Measurements from ENCODE around the gene VPREB1.
"Not testable (repeated sequence)": the region's sequence is repeated elsewhere in the genome, so short reads cannot be mapped to it uniquely, and the experiment has no call there.

The VPREB1 gene

DNA sequence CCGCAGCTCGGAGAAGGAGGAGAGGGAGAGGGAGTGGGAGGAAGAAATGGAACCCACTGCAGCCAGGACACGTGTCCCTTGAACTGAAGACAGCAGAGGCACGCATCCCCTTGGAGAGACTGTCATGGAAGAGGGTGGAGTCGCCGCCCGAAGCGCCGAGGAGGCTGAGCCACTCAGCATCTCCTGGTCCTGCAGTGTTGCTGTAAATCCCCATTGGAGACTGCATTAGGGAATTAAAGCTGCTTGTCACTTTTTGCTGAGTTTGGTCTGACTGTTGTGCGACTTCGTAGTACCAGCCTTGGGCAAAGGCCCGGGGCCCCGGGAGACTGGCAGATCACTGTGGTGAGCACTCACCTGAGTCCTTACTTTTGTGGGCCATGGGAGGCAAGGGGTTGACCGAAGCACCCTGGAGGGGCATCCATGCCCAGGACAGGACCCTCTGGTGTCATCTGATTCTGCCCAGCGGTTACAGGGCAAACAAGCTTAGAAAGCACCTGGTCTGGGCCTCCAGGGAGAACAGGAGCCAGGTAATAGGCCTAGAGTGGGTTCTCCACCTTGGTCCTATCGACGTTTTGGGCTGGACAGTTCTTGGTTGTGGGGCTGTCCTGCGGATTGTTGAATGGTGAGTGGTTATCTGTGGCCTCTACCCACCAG lies 797 bp downstream of the VPREB1 start:
- Histone ChIP-seq H3K4me1 (ENCODE audit: low read length) (no peaks in the 10 kb centered on the region), H3K4me2 (ENCODE audit: low read length) (no peak overlapping the region), H2AFZ (ENCODE audit: low read depth, low read length) (no peak overlapping the region), H3K27me3 (ENCODE audit: low read depth, low read length) (peaks cover 24% of the 10 kb centered on the region), H3K4me3 (ENCODE audit: low read length) (no peak overlapping the region), H3K9me3 (ENCODE audit: insufficient read depth, low read length) (no peaks in the 10 kb centered on the region), H3K9ac (ENCODE audit: low read length) (no peak overlapping the region), H3K27ac (ENCODE audit: low read length) (no peak overlapping the region), H3K36me3 (replicated peaks; ENCODE audit: low read depth, low read length) (no peaks in the 10 kb centered on the region), H3K79me2 (ENCODE audit: low read length) (no peaks in the 10 kb centered on the region), H4K20me1 (ENCODE audit: insufficient read depth, low read length) (no peaks in the 10 kb centered on the region)
- no peak for TF ChIP-seq EZH2phosphoT487 (IDR thresholded peaks at IDR 0.05; ENCODE audit: low read depth)
- TF ChIP-seq, protein P1, sequence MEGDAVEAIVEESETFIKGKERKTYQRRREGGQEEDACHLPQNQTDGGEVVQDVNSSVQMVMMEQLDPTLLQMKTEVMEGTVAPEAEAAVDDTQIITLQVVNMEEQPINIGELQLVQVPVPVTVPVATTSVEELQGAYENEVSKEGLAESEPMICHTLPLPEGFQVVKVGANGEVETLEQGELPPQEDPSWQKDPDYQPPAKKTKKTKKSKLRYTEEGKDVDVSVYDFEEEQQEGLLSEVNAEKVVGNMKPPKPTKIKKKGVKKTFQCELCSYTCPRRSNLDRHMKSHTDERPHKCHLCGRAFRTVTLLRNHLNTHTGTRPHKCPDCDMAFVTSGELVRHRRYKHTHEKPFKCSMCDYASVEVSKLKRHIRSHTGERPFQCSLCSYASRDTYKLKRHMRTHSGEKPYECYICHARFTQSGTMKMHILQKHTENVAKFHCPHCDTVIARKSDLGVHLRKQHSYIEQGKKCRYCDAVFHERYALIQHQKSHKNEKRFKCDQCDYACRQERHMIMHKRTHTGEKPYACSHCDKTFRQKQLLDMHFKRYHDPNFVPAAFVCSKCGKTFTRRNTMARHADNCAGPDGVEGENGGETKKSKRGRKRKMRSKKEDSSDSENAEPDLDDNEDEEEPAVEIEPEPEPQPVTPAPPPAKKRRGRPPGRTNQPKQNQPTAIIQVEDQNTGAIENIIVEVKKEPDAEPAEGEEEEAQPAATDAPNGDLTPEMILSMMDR (IDR thresholded peaks at IDR 0.05; ENCODE audit: low read depth, low read length) = no peak

DNA sequence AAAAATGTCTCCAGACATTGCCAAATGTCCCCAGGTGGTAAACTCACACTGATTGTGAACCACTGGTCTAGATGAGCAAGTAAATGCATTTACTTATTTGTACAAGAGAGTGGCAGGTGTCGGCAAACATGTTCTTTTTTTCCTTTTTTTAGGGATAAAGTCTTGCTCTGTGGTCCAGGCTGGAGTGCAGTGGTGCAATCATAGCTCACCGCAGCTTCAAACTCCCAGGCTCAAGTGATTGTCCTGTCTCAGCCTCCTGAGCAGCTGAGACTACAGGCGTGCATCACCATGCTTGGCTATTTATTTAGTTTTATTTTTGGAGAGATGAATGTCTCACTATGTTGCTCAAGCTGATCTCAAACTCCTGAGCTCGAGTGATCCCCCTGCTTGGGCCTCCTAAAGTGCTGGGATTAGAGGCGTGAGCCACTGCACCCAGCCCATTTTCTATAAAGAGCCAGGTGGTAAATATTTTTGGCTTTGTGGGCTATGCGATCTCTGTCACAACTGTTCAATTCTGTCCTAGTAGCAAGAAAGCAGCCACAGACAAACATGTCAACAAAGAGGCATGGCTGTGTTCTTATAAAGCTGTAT lies 1.4 kb downstream of the VPREB1 start:
- Histone ChIP-seq H3K36me3 (replicated peaks; ENCODE audit: low read depth, low read length) (no peaks in the 10 kb centered on the region), H3K27ac (ENCODE audit: low read length) (no peak overlapping the region), H3K4me2 (ENCODE audit: low read length) (no peak overlapping the region), H2AFZ (ENCODE audit: low read depth, low read length) (no peak overlapping the region), H3K4me1 (ENCODE audit: low read length) (no peaks in the 10 kb centered on the region), H3K4me3 (ENCODE audit: low read length) (no peak overlapping the region), H3K9ac (ENCODE audit: low read length) (no peak overlapping the region), H3K9me3 (ENCODE audit: insufficient read depth, low read length) (no peaks in the 10 kb centered on the region), H3K79me2 (ENCODE audit: low read length) (no peaks in the 10 kb centered on the region), H4K20me1 (ENCODE audit: insufficient read depth, low read length) (no peaks in the 10 kb centered on the region), H3K27me3 (ENCODE audit: low read depth, low read length) (peaks cover 24% of the 10 kb centered on the region)
- TF ChIP-seq, protein P1 (IDR thresholded peaks at IDR 0.05; ENCODE audit: low read depth, low read length) = no peak
- TF ChIP-seq EZH2phosphoT487 (IDR thresholded peaks at IDR 0.05; ENCODE audit: low read depth) = no peak

DNA sequence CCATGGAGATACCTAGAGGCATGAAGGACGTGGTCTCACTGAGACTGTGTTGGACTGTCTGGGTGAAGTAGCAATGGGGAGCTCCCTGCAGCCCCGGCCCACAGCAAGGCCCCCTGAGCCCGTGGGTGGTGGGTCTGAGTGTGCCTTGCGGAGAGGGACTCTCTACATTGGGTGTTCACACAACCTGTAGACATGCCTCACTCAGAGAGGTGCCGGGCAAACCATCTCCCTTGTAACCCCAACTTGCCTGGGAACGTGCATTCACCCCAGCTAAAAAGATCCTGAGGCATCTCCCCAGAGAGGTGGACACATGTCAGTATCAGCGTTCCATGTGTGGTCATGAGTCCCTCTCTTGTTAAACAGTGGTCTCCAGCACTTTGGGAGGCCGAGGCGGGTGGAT lies 2.1 kb downstream of the VPREB1 start:
- no peaks in the 10 kb centered on the region for H3K9me3 ChIP-seq (ENCODE audit: insufficient read depth, low read length)
- no peak overlapping the region for H2AFZ ChIP-seq (ENCODE audit: low read depth, low read length)
- H3K36me3 ChIP-seq (replicated peaks; ENCODE audit: low read depth, low read length) = no peaks in the 10 kb centered on the region
- no peak overlapping the region for H3K4me3 ChIP-seq (ENCODE audit: low read length)
- H3K4me2 ChIP-seq (ENCODE audit: low read length) = no peak overlapping the region
- no peaks in the 10 kb centered on the region for H3K4me1 ChIP-seq (ENCODE audit: low read length)
- H3K27me3 ChIP-seq (ENCODE audit: low read depth, low read length) = peaks cover 24% of the 10 kb centered on the region
- TF ChIP-seq EZH2phosphoT487 (IDR thresholded peaks at IDR 0.05; ENCODE audit: low read depth) = no peak
- TF ChIP-seq, protein P1 (IDR thresholded peaks at IDR 0.05; ENCODE audit: low read depth, low read length) = no peak
- no peak overlapping the region for H3K27ac ChIP-seq (ENCODE audit: low read length)
- H3K9ac ChIP-seq (ENCODE audit: low read length) = no peak overlapping the region
- no peaks in the 10 kb centered on the region for H4K20me1 ChIP-seq (ENCODE audit: insufficient read depth, low read length)
- H3K79me2 ChIP-seq (ENCODE audit: low read length) = no peaks in the 10 kb centered on the region

DNA sequence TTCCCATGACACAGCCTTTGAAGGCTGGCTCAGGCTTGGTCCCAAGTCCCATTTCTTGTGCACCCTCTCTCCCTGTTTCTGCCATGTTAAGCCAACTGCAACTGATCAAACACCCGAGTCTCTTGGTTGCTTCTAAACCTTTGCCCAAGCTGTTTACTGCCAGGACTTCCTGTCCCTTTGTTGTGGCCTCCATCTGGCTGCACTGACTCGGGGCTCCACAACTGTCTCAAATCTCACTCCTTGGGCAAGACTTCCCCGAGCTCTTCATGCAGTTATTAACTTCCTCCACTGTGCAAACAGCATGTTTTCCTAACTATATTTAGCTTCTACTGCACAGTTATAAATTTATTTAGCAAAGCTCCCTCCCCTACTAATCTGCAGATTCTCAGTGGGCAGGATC lies 4.3 kb downstream of the VPREB1 start:
- H4K20me1 ChIP-seq (ENCODE audit: insufficient read depth, low read length) = no peaks in the 10 kb centered on the region
- H3K9ac ChIP-seq (ENCODE audit: low read length) = no peak overlapping the region
- no peak for TF ChIP-seq EZH2phosphoT487 (IDR thresholded peaks at IDR 0.05; ENCODE audit: low read depth)
- TF ChIP-seq, protein P1 (IDR thresholded peaks at IDR 0.05; ENCODE audit: low read depth, low read length) = no peak
- peaks cover 18% of the 10 kb centered on the region for H3K27me3 ChIP-seq (ENCODE audit: low read depth, low read length)
- no peaks in the 10 kb centered on the region for H3K36me3 ChIP-seq (replicated peaks; ENCODE audit: low read depth, low read length)
- no peaks in the 10 kb centered on the region for H3K79me2 ChIP-seq (ENCODE audit: low read length)
- no peaks in the 10 kb centered on the region for H3K9me3 ChIP-seq (ENCODE audit: insufficient read depth, low read length)
- no peak overlapping the region for H2AFZ ChIP-seq (ENCODE audit: low read depth, low read length)
- H3K4me2 ChIP-seq (ENCODE audit: low read length) = no peak overlapping the region
- no peak overlapping the region for H3K4me3 ChIP-seq (ENCODE audit: low read length)
- no peaks in the 10 kb centered on the region for H3K4me1 ChIP-seq (ENCODE audit: low read length)
- H3K27ac ChIP-seq (ENCODE audit: low read length) = no peak overlapping the region

DNA sequence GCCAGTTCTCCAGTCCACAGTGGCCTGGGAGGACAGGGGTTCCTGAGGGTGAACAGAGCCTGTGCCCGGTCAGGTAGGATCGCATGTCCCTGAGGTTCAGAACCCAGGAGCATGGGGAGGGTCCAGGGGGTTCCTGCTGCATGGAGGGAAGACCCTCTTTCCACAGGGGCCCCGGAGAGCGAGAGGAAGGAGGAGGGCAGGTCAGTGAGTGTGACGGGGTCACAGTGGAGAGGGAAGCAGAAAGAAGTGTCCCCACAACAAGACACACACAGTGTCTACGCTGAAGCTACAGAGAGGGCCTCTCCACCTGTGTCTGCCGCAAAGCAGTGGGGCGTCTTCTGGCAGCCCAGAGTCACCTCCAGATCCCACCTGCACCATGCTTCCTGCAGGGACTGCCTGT lies 6.1 kb downstream of the VPREB1 start:
- not testable (repeated sequence) for H3K4me1 ChIP-seq (ENCODE audit: low read length); H3K4me3 ChIP-seq (ENCODE audit: low read length); H3K27ac ChIP-seq (ENCODE audit: low read length); H4K20me1 ChIP-seq (ENCODE audit: insufficient read depth, low read length); H3K27me3 ChIP-seq (ENCODE audit: low read depth, low read length); H3K9me3 ChIP-seq (ENCODE audit: insufficient read depth, low read length); H2AFZ ChIP-seq (ENCODE audit: low read depth, low read length); H3K9ac ChIP-seq (ENCODE audit: low read length); H3K4me2 ChIP-seq (ENCODE audit: low read length); H3K36me3 ChIP-seq (replicated peaks; ENCODE audit: low read depth, low read length); H3K79me2 ChIP-seq (ENCODE audit: low read length)

DNA sequence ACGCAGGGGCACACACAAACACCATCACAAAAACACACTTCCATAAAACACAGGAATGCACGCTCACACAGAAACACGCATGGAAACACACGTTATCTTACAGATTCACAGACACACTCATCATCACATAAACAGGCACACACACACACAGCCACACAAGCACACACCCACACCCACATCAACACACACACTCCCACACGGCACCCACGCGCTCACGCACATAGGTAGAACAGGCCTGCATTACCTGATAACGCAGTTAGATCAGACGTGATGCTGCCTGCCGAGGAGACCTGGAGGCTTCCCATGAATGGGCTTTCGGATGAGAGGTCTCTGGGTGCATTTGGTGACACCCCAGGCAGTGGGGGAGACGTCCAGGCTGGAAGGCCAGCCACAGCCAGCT lies 11.5 kb downstream of the VPREB1 start:
- H3K4me1 ChIP-seq (ENCODE audit: low read length); H3K27ac ChIP-seq (ENCODE audit: low read length); H4K20me1 ChIP-seq (ENCODE audit: insufficient read depth, low read length); H3K27me3 ChIP-seq (ENCODE audit: low read depth, low read length); H3K4me3 ChIP-seq (ENCODE audit: low read length); H3K36me3 ChIP-seq (replicated peaks; ENCODE audit: low read depth, low read length); H3K4me2 ChIP-seq (ENCODE audit: low read length); H3K9ac ChIP-seq (ENCODE audit: low read length); H3K79me2 ChIP-seq (ENCODE audit: low read length); H2AFZ ChIP-seq (ENCODE audit: low read depth, low read length); H3K9me3 ChIP-seq (ENCODE audit: insufficient read depth, low read length): not testable (repeated sequence)

All from OCI-LY3 (cell line).